HepG2 (cell line): Measurements from ENCODE around the gene SALL2. TPM values are rescaled to one million over a fixed set of nuclear protein-coding genes. Genes with fewer than 3 reads are reported as not detected.

Experiments used
- ATM ChIP-seq: fragments of 450-650 bp; IDR thresholded peaks from 2 replicates; pipeline ENCODE4 v1.7.1; 2017; ENCODE audit warnings: mild to moderate bottlenecking, borderline replicate concordance
- FOXK2 ChIP-seq: fragments of 450-650 bp; IDR thresholded peaks from 2 replicates; pipeline ENCODE4 v1.6.1; 2016
- GATA4 ChIP-seq: sonication (generic); IDR thresholded peaks from 2 replicates; pipeline ENCODE4 v1.6.1; 2016; ENCODE audit warnings: antibody characterized with exemption, low read depth, borderline replicate concordance
- NAIF1 ChIP-seq: sonication (generic); formaldehyde crosslinking; IDR thresholded peaks from 2 replicates; pipeline ENCODE4 v1.5.0; 2020; ENCODE audit warnings: mild to moderate bottlenecking, missing genetic modification reagents, borderline replicate concordance
- NFATC3 ChIP-seq: sonication (generic); formaldehyde crosslinking; IDR thresholded peaks from 2 replicates; pipeline ENCODE4 v1.5.1; 2020; ENCODE audit warnings: mild to moderate bottlenecking, missing genetic modification reagents
- NFYC ChIP-seq: IDR thresholded peaks from 2 replicates; pipeline ENCODE4 v1.6.1; 2016; ENCODE audit warnings: missing genetic modification reagents, missing compliant biosample characterization
- POLR2A ChIP-seq, 2 experiments: IDR thresholded peaks; 2 replicates each; pipeline ENCODE4 v1.6.1; 2011; ENCODE audit warnings: low read depth in 2 of 2, low read length in 2 of 2, mild to moderate bottlenecking in 1 of 2, moderate library complexity in 1 of 2; ENCODE audit not compliant: insufficient read depth in 1 of 2
- SATB2 ChIP-seq: sonication (generic); formaldehyde crosslinking; IDR thresholded peaks from 2 replicates; pipeline ENCODE4 v1.5.0; 2020; ENCODE audit warnings: missing genetic modification reagents
- SOX13 ChIP-seq, 3 experiments: fragments of 450-650 bp in 1 of 3; sonication (generic) in 1 of 3; formaldehyde crosslinking in 1 of 3; IDR thresholded peaks in 2 of 3; conservative IDR thresholded peaks in 1 of 3; 2 replicates each; pipeline versions ENCODE4 v1.5.0 to v1.6.1; 2016 to 2020; ENCODE audit warnings: antibody characterized with exemption in 1 of 3, mild to moderate bottlenecking in 1 of 3, missing compliant biosample characterization in 1 of 3, missing genetic modification reagents in 1 of 3, moderate library complexity in 1 of 3
- TCF7 ChIP-seq: sonication (generic); IDR thresholded peaks from 2 replicates; pipeline ENCODE4 v1.6.1; 2016; ENCODE audit warnings: antibody characterized with exemption, low read depth
- ZNF124 ChIP-seq: sonication (generic); formaldehyde crosslinking; IDR thresholded peaks from 2 replicates; pipeline ENCODE4 v1.4.0; 2020; ENCODE audit warnings: missing genetic modification reagents
- ZNF3 ChIP-seq: IDR thresholded peaks from 2 replicates; pipeline ENCODE4 v1.7.0; 2017; ENCODE audit warnings: inconsistent platforms
- ZNF749 ChIP-seq: sonication (generic); formaldehyde crosslinking; IDR thresholded peaks from 2 replicates; pipeline ENCODE4 v1.8.0; 2022; ENCODE audit warnings: mild to moderate bottlenecking, missing genetic modification reagents, moderate library complexity, borderline replicate concordance
- ZNF777 ChIP-seq: sonication (generic); formaldehyde crosslinking; IDR thresholded peaks from 2 replicates; pipeline ENCODE4 v1.4.0; 2020; ENCODE audit warnings: missing genetic modification reagents
- ZSCAN12 ChIP-seq: sonication (generic); formaldehyde crosslinking; IDR thresholded peaks from 2 replicates; pipeline ENCODE4 v1.9.0; 2021; ENCODE audit warnings: mild to moderate bottlenecking, missing genetic modification reagents
- ZZZ3 ChIP-seq: sonication (generic); formaldehyde crosslinking; IDR thresholded peaks from 2 replicates; pipeline ENCODE4 v1.4.0; 2020; ENCODE audit warnings: missing genetic modification reagents, mild to moderate bottlenecking, borderline replicate concordance
- polyA plus RNA-seq, 8 experiments: library from polyadenylated mRNA; depleted of rRNA in 3 of 8; stranded (reverse) in 7 of 8; unstranded in 1 of 8; fragments of >200 nt; fragmentation: Illumina TruSeq in 4 of 8; extraction: Trizol in 4 of 8; gene quantifications; 2 replicates each; pipeline versions ENCODE4 v1.2.1 to v1.2.3, GENCODE V29; 2011 to 2016; ENCODE audit warnings: low read depth in 4 of 8, missing spikeins in 1 of 8, mixed read lengths in 1 of 8; ENCODE audit not compliant: insufficient read depth in 1 of 8
- total RNA-seq, 5 experiments: library from RNA; depleted of rRNA; stranded (reverse); fragments of >200 nt; fragmentation: Illumina TruSeq; extraction: Trizol; gene quantifications; 2 replicates each; pipeline ENCODE4 v1.2.3, GENCODE V29; 2016; ENCODE audit warnings: low read depth in 1 of 5
- TF ChIP-seq, protein P1 (sequence below): sonication (generic); formaldehyde crosslinking; IDR thresholded peaks from 2 replicates; pipeline ENCODE4 v1.4.0; 2020; ENCODE audit warnings: mild to moderate bottlenecking, missing genetic modification reagents
- TF ChIP-seq, protein P2 (sequence below): sonication (generic); formaldehyde crosslinking; IDR thresholded peaks from 2 replicates; pipeline ENCODE4 v1.4.0; 2020; ENCODE audit warnings: low read depth, mild to moderate bottlenecking, missing genetic modification reagents
- TF ChIP-seq, protein P3 (sequence below): sonication (generic); formaldehyde crosslinking; IDR thresholded peaks from 2 replicates; pipeline ENCODE4 v1.5.1; 2020; ENCODE audit warnings: mild to moderate bottlenecking, missing genetic modification reagents, borderline replicate concordance
- TF ChIP-seq, protein P4 (sequence below): sonication (generic); formaldehyde crosslinking; IDR thresholded peaks from 2 replicates; pipeline ENCODE4 v1.5.1; 2020; ENCODE audit warnings: mild to moderate bottlenecking, moderate library complexity, missing genetic modification reagents

SALL2 gene
- total and polyA plus RNA-seq, 2 of the 13 experiments (the other 11 are each of a cell fraction or from before 2014, with no cell fraction given), result 4.9 to 5.8 TPM

DNA sequence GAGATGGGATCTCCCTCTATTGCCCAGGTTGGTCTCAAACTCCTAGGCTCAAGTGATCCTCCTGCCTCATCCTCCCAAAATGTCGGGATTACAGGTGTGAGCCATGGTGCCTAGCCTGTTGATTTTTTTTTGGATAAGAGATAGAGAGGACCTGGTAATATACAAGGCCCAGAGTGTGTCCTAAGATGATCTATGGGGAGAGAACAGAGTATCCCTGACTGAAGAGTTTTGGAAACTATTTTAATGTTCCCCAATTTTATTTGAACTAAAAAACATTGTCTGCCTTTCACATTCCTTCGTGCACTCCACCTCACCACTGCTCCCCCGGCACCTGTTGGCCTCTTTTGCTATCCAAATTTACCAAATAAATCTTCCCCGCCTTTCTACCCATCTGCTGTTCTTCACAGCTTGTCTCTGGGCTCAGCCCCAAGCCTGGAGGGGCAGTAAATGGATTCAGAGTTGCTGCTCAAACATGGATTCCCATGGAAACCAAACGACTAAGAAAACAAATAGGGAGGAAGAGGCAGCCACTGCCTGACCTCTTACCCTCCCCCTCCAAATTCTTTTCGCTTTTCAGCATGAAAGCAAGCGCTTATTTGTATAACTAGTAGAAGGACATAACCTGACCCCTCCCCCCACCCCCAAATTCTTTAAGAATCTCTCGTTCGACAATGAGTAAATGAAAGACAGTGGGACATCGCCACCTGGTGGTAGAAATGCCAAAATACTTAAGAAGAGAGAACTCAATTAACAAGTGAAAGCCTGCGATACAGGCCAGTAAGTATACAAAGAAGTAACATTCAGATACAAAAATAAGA is 31.1 kb upstream of the SALL2 start (continued):
- TF ChIP-seq, protein P1, sequence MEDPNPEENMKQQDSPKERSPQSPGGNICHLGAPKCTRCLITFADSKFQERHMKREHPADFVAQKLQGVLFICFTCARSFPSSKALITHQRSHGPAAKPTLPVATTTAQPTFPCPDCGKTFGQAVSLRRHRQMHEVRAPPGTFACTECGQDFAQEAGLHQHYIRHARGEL (CRISPR knock-in tag), result no peak
- no peak for TF ChIP-seq FOXK2
- TF ChIP-seq ZZZ3 (CRISPR knock-in tag), result no peak
- TF ChIP-seq GATA4, result no peak
- TF ChIP-seq ZNF749 (CRISPR knock-in tag), result 0 out of 2 replicates have a peak, but pooled peaks have one; percentile 42
- no peak for TF ChIP-seq ATM
- TF ChIP-seq, protein P2, sequence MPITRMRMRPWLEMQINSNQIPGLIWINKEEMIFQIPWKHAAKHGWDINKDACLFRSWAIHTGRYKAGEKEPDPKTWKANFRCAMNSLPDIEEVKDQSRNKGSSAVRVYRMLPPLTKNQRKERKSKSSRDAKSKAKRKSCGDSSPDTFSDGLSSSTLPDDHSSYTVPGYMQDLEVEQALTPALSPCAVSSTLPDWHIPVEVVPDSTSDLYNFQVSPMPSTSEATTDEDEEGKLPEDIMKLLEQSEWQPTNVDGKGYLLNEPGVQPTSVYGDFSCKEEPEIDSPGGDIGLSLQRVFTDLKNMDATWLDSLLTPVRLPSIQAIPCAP, result no peak
- TF ChIP-seq NFATC3 (CRISPR knock-in tag), result no peak
- no peak for TF ChIP-seq ZNF124 (CRISPR knock-in tag)
- 0 out of 2 replicates have a peak, but pooled peaks have one; percentile 31 for TF ChIP-seq SATB2 (CRISPR knock-in tag)
- TF ChIP-seq, protein P3, sequence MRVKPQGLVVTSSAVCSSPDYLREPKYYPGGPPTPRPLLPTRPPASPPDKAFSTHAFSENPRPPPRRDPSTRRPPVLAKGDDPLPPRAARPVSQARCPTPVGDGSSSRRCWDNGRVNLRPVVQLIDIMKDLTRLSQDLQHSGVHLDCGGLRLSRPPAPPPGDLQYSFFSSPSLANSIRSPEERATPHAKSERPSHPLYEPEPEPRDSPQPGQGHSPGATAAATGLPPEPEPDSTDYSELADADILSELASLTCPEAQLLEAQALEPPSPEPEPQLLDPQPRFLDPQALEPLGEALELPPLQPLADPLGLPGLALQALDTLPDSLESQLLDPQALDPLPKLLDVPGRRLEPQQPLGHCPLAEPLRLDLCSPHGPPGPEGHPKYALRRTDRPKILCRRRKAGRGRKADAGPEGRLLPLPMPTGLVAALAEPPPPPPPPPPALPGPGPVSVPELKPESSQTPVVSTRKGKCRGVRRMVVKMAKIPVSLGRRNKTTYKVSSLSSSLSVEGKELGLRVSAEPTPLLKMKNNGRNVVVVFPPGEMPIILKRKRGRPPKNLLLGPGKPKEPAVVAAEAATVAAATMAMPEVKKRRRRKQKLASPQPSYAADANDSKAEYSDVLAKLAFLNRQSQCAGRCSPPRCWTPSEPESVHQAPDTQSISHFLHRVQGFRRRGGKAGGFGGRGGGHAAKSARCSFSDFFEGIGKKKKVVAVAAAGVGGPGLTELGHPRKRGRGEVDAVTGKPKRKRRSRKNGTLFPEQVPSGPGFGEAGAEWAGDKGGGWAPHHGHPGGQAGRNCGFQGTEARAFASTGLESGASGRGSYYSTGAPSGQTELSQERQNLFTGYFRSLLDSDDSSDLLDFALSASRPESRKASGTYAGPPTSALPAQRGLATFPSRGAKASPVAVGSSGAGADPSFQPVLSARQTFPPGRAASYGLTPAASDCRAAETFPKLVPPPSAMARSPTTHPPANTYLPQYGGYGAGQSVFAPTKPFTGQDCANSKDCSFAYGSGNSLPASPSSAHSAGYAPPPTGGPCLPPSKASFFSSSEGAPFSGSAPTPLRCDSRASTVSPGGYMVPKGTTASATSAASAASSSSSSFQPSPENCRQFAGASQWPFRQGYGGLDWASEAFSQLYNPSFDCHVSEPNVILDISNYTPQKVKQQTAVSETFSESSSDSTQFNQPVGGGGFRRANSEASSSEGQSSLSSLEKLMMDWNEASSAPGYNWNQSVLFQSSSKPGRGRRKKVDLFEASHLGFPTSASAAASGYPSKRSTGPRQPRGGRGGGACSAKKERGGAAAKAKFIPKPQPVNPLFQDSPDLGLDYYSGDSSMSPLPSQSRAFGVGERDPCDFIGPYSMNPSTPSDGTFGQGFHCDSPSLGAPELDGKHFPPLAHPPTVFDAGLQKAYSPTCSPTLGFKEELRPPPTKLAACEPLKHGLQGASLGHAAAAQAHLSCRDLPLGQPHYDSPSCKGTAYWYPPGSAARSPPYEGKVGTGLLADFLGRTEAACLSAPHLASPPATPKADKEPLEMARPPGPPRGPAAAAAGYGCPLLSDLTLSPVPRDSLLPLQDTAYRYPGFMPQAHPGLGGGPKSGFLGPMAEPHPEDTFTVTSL (CRISPR knock-in tag), result no peak
- TF ChIP-seq POLR2A (IDR thresholded peaks at IDR 0.05; ENCODE audit: insufficient read depth in 1 of 2, low read depth in 2 of 2, low read length in 2 of 2), result no peak
- no peak for TF ChIP-seq ZNF3 (CRISPR knock-in tag)
- peak; percentile 20; the same call in 1 of the 2 replicates for TF ChIP-seq TCF7
- TF ChIP-seq ZNF777 (CRISPR knock-in tag), result no peak
- 0 out of 2 replicates have a peak, but pooled peaks have one; percentile 16 for TF ChIP-seq SOX13 (IDR thresholded peaks at IDR 0.05)
- peak in 1 of 2 experiments; percentile 65; a peak in 1 of 4 replicates for TF ChIP-seq SOX13 (CRISPR knock-in tag; conservative IDR thresholded peaks at IDR 0.05 in 1 of 2, IDR thresholded peaks at IDR 0.05 in 1 of 2)
- no peak for TF ChIP-seq NFYC (CRISPR knock-in tag)
- TF ChIP-seq NAIF1 (CRISPR knock-in tag), result no peak
- TF ChIP-seq, protein P4, sequence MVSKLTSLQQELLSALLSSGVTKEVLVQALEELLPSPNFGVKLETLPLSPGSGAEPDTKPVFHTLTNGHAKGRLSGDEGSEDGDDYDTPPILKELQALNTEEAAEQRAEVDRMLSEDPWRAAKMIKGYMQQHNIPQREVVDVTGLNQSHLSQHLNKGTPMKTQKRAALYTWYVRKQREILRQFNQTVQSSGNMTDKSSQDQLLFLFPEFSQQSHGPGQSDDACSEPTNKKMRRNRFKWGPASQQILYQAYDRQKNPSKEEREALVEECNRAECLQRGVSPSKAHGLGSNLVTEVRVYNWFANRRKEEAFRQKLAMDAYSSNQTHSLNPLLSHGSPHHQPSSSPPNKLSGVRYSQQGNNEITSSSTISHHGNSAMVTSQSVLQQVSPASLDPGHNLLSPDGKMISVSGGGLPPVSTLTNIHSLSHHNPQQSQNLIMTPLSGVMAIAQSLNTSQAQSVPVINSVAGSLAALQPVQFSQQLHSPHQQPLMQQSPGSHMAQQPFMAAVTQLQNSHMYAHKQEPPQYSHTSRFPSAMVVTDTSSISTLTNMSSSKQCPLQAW (CRISPR knock-in tag), result no peak
- no peak for TF ChIP-seq ZSCAN12
